ENCODE measurements around the gene MLNR. TPM values are rescaled to one million over a fixed set of nuclear protein-coding genes. Genes with fewer than 3 reads are reported as not detected.
A peak's percentile ranks its signal among the peaks of the same experiment; 100 is the strongest.

MLNR gene
- polyA plus RNA-seq, 1 experiment: not detected

GRCh38 chr13:49248622-49249002 is 28.5 kb downstream of the MLNR start:
- CTCF ChIA-PET: interaction anchor here (0.8 to 2.2 kb wide), 8 partner anchors 8 to 189 kb away, joined by 3 to 9 read pairs (median 3); no protein-coding TSS in a partner anchor
- POLR2A ChIA-PET: no interaction called here
- Histone ChIP-seq H3K36me3 (ENCODE audit: control insufficient read depth, insufficient read depth, low read length) (no peaks in the 10 kb centered on the region), H3K27me3 (ENCODE audit: control insufficient read depth, insufficient read depth, low read length) (no peaks in the 10 kb centered on the region), H3K4me3 (ENCODE audit: low read depth, low read length) (peak overlapping the region; percentile 98)
- no peak for DNase-seq (ENCODE audit: low read depth)
- TF ChIP-seq CTCF (IDR thresholded peaks at IDR 0.05; ENCODE audit: insufficient read depth, low read depth, low read length): peak; percentile 34

GRCh38 chr13:49251326-49251725 is 31.2 kb downstream of the MLNR start:
- TF ChIP-seq CTCF (IDR thresholded peaks at IDR 0.05; ENCODE audit: insufficient read depth, low read depth, low read length): no peak
- ChIA-PET POLR2A (no interaction called here), CTCF (interaction anchor here (0.6 kb wide), 1 partner anchor 478 kb away, joined by 3 read pairs; no protein-coding TSS in a partner anchor)
- DNase-seq (ENCODE audit: low read depth): no peak
- no peaks in the 10 kb centered on the region for H3K36me3 ChIP-seq (ENCODE audit: control insufficient read depth, insufficient read depth, low read length)
- H3K27me3 ChIP-seq (ENCODE audit: control insufficient read depth, insufficient read depth, low read length): no peaks in the 10 kb centered on the region
- H3K4me3 ChIP-seq (ENCODE audit: low read depth, low read length): no peak overlapping the region

- DNase-seq (ENCODE audit: low read depth): no peak
- H3K36me3 ChIP-seq (ENCODE audit: control insufficient read depth, insufficient read depth, low read length): no peaks in the 10 kb centered on the region
- no peaks in the 10 kb centered on the region for H3K27me3 ChIP-seq (ENCODE audit: control insufficient read depth, insufficient read depth, low read length)
- CTCF ChIA-PET: no interaction called here
- TF ChIP-seq CTCF (IDR thresholded peaks at IDR 0.05; ENCODE audit: insufficient read depth, low read depth, low read length): no peak
- POLR2A ChIA-PET: no interaction called here
- no peak overlapping the region for H3K4me3 ChIP-seq (ENCODE audit: low read depth, low read length)
Observed at GRCh38 chr13:49253310-49253709, 33.2 kb downstream of the MLNR start.

GRCh38 chr13:49254007-49254406 is 33.9 kb downstream of the MLNR start:
- no peaks in the 10 kb centered on the region for H3K36me3 ChIP-seq (ENCODE audit: control insufficient read depth, insufficient read depth, low read length)
- TF ChIP-seq CTCF (IDR thresholded peaks at IDR 0.05; ENCODE audit: insufficient read depth, low read depth, low read length): no peak
- H3K4me3 ChIP-seq (ENCODE audit: low read depth, low read length): no peak overlapping the region
- DNase-seq (ENCODE audit: low read depth): no peak
- ChIA-PET POLR2A (no interaction called here), CTCF (no interaction called here)
- H3K27me3 ChIP-seq (ENCODE audit: control insufficient read depth, insufficient read depth, low read length): no peaks in the 10 kb centered on the region

- DNase-seq (ENCODE audit: low read depth): no peak
- H3K36me3 ChIP-seq (ENCODE audit: control insufficient read depth, insufficient read depth, low read length): peaks cover 1% of the 10 kb centered on the region
- TF ChIP-seq CTCF (IDR thresholded peaks at IDR 0.05; ENCODE audit: insufficient read depth, low read depth, low read length): no peak
- no peak overlapping the region for H3K4me3 ChIP-seq (ENCODE audit: low read depth, low read length)
- ChIA-PET CTCF (no interaction called here), POLR2A (interaction anchor here (0.7 kb wide), 1 partner anchor 187 kb away, joined by 3 read pairs; the partner anchor contains the start of gene CAB39L)
- no peaks in the 10 kb centered on the region for H3K27me3 ChIP-seq (ENCODE audit: control insufficient read depth, insufficient read depth, low read length)
Observed at GRCh38 chr13:49256841-49257240, 36.7 kb downstream of the MLNR start.
